ENCODE results near the gene CEP41.

DNA sequence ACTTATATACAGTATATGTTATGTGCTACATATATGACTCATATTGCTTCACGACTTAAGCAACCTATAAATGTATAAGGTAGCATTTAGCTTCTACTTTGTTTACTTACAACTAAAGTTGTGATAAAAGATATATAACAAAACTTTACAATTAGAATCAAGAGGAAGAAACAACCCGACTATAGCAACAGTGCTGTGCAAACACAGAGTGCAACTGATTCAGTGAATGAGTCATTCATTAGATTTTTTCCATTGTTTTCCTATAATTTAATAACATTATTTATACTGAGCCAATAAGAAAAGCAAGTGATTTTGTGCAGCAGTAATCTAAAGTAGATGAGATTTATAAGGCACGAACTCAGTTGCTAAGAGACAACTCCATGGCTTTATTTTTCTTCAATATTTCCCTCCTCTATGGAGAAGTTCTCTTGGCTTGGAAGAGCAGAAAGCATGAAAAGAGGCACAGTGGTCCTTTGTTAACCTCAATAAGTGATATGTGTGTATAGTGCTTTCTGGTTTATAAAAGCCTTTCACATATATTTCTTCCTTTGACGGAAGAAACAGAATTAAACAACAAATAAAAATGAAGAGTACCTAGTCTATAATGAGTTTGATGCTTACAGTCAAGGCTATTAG, 19.8 kb downstream of the CEP41 start:
- TF ChIP-seq, protein P1, sequence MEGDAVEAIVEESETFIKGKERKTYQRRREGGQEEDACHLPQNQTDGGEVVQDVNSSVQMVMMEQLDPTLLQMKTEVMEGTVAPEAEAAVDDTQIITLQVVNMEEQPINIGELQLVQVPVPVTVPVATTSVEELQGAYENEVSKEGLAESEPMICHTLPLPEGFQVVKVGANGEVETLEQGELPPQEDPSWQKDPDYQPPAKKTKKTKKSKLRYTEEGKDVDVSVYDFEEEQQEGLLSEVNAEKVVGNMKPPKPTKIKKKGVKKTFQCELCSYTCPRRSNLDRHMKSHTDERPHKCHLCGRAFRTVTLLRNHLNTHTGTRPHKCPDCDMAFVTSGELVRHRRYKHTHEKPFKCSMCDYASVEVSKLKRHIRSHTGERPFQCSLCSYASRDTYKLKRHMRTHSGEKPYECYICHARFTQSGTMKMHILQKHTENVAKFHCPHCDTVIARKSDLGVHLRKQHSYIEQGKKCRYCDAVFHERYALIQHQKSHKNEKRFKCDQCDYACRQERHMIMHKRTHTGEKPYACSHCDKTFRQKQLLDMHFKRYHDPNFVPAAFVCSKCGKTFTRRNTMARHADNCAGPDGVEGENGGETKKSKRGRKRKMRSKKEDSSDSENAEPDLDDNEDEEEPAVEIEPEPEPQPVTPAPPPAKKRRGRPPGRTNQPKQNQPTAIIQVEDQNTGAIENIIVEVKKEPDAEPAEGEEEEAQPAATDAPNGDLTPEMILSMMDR (IDR thresholded peaks at IDR 0.05), result no peak
- no peak for TF ChIP-seq POLR2A (IDR thresholded peaks at IDR 0.05)

Data from Peyer's patch (tissue), 4 donors.